NCI-H446 treated with DMSO at 0.1 percent for 48 hours (cell line): ENCODE measurements around the gene NLRP1.

ENCODE experiments used
- DNase-seq: peaks from one replicate; lab custom pipeline; 2025; lab: John Stamatoyannopoulos, UW

NLRP1 gene

GRCh38 chr17:5473906-5474305 lies 110.4 kb downstream of the NLRP1 start:
- DNase-seq = no peak

DNA sequence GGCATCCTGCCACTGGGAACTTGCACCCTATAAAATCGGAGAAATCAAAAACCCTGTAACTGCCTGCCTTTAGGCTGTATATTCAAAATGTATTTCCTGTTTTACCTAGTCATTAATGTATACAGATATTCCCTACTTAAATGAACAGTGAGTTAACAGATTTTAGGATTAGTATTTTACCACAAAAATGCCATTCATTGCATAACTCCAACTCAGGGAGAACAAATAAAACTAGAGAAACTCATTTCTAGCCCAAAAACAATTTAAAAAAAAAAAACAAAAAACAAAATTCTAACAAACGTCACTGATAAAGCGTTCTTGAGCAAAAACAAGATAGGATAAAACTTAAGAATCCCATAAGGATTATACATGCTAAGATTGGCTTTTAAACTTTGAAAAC lies 111.8 kb downstream of the NLRP1 start:
- DNase-seq = no peak

DNA sequence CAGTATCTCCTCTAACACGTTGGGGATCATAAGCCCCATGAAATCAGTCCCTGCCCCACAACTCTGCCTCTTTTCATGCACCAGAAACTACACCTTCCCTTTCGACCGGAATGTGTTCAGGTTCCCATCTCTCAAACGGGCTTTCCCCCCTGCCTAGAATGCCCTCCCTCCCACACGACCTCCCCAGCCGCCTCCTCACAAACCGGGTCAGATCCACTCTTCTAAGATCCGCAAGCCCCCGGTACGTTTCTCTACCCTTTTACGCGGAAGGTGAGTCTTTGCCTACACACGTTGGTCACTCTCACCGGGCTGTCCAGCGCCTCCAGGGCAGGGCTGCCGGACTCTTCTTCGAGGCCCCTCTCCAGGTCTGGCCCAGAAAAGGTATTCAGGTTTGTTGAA lies 116.2 kb downstream of the NLRP1 start:
- DNase-seq = no peak

GRCh38 chr17:5467416-5467815 lies 116.9 kb downstream of the NLRP1 start:
- DNase-seq = no peak

- no peak for DNase-seq
These were observed 118.0 kb downstream of the NLRP1 start for GRCh38 chr17:5466295-5466694.

DNA sequence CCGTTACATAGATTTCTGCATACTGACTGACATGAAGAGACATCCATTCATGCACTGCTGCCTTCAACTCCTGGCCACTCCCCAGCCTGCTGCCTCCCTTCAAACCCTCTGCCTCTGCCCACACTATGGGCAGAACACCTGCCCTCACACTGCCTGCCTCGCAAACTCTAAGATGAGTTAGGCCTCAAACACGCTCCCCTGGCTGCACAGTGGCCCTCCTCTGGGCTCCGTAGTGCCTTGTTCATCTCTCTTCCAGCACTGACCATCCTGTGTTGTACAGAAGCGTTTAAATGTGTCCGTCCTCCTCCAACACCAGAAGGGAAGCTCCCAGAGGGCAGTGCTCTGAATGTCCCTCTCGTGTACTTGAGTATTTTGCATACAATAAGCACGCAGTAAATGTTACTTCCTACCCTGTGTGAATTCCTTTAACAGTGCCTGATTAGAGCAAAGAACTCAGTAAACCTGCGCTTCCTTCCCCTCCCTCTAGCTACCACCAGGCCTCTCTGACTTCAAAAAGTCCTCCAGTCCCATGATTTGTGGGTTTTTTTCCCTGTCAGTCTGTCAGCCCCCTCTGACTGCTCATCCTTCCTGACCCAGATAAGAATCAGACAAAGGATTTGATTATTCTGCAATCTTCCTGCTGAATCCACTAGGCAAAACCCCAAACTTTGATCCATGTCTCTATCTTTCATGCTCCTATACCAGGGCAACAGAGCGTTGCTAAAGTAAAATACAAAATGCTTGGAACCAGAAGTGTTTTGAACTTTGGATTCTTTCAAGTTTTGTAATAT lies 119.4 kb downstream of the NLRP1 start:
- DNase-seq = no peak
